Mesothelial cell of epicardium (in vitro differentiated cells): ENCODE results near the gene SPATA18. TPM values are rescaled to one million over a fixed set of nuclear protein-coding genes. Genes with fewer than 3 reads are reported as not detected.

Experiments
- DNase-seq, 2 experiments: peaks; one replicate each; pipeline ENCODE4 v3.0.0; 2021; ENCODE audit warnings: low spot score in 2 of 2; ENCODE audit not compliant: unreplicated experiment in 2 of 2
- H3K27ac Mint-ChIP-seq: 2 replicates; pipeline ENCODE4 v1.8.0; 2021; ENCODE audit warnings: mixed read lengths
- H3K27me3 Mint-ChIP-seq: 2 replicates; pipeline ENCODE4 v1.8.0; 2021; ENCODE audit warnings: low read depth, mixed read lengths
- H3K36me3 Mint-ChIP-seq: 2 replicates; pipeline ENCODE4 v1.8.0; 2021; ENCODE audit warnings: mixed read lengths
- H3K4me1 Mint-ChIP-seq: 2 replicates; pipeline ENCODE4 v1.8.0; 2021; ENCODE audit warnings: mixed read lengths
- H3K4me3 Mint-ChIP-seq: 2 replicates; pipeline ENCODE4 v1.8.0; 2021; ENCODE audit warnings: mild to moderate bottlenecking, moderate library complexity, mixed read lengths
- H3K9me3 Mint-ChIP-seq: 2 replicates; pipeline ENCODE4 v1.8.0; 2021; ENCODE audit warnings: mixed read lengths
- total RNA-seq: library from RNA; stranded (reverse); gene quantifications from 3 replicates; pipeline ENCODE4 v1.2.1, GENCODE V29; 2021
- TF ChIP-seq, protein P1 (sequence below): fragments of 200-600 bp; sonication (generic); IDR thresholded peaks from one replicate; pipeline ENCODE4 v1.5.0; 2021; ENCODE audit warnings: antibody characterized with exemption; ENCODE audit not compliant: unreplicated experiment

SPATA18 gene
- total RNA-seq, 1 donor from 2014 or later = 10.0 TPM

DNA sequence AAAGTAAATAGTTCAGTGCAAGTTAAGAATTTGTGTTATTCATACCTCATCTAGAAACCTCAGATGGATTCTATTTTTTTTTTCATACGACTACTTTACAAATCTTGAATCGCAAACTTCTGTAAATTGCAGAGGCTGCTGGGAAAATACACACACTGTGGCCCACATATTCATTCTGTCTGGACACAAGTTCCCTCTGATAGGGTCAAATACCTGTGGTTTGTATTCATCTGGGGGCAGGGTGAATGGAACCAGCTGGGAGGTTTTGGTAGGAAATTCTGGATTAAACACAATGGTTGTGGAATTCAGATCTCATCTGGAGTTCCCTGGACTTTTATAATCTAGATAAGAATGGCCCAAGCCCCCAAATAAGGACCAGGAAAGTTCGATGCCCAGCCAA, 56.2 kb downstream of the SPATA18 start:
- H3K27me3 Mint-ChIP-seq = no peaks in the 10 kb centered on the region
- no peak overlapping the region for H3K4me3 Mint-ChIP-seq
- H3K36me3 Mint-ChIP-seq = no peaks in the 10 kb centered on the region
- no peaks in the 10 kb centered on the region for H3K9me3 Mint-ChIP-seq
- no peak overlapping the region for H3K27ac Mint-ChIP-seq
- TF ChIP-seq, protein P1, sequence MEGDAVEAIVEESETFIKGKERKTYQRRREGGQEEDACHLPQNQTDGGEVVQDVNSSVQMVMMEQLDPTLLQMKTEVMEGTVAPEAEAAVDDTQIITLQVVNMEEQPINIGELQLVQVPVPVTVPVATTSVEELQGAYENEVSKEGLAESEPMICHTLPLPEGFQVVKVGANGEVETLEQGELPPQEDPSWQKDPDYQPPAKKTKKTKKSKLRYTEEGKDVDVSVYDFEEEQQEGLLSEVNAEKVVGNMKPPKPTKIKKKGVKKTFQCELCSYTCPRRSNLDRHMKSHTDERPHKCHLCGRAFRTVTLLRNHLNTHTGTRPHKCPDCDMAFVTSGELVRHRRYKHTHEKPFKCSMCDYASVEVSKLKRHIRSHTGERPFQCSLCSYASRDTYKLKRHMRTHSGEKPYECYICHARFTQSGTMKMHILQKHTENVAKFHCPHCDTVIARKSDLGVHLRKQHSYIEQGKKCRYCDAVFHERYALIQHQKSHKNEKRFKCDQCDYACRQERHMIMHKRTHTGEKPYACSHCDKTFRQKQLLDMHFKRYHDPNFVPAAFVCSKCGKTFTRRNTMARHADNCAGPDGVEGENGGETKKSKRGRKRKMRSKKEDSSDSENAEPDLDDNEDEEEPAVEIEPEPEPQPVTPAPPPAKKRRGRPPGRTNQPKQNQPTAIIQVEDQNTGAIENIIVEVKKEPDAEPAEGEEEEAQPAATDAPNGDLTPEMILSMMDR = no peak
- DNase-seq = no peak
- peaks cover 18% of the 10 kb centered on the region for H3K4me1 Mint-ChIP-seq

DNA sequence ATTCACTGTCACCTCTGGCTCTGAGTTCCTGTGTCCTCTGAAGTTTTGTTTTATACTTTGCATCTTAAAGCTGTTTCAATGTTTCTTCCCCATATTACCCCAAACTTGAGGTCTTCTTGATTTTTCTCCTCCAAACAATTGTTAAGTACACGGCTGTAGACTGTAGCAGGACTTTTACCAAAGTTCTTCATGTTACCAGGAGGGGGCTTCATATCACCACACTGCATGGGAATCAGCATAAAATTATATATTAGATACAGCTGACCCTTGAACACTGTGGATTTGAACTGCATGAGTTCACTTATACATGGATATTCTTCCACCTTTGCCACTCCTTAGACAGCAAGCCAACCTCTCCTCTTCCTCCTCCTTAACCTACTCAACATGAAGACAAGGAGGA, 56.6 kb downstream of the SPATA18 start:
- Mint-ChIP-seq H3K27ac (no peak overlapping the region), H3K9me3 (no peaks in the 10 kb centered on the region), H3K4me3 (no peak overlapping the region)

DNA sequence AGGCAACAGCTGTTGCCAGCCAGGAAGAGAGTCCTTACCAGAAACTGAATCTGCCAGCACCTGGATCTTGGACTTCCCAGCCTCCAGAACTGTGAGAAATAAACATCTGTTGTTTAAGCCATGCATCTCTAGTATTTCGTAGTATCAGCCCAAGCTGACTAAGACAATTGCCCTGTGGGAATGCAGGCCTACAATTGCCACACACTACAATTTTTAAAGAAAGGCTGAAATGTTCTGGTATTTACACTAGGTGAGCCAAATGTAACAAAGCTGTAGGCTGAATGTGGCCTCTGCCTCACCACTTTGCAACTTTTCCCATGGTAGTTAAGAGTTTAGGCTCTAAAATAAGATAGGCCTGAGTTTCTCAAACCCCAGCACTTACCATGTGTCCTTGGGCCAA, 59.1 kb downstream of the SPATA18 start:
- H3K4me1 Mint-ChIP-seq = peaks cover 18% of the 10 kb centered on the region
- no peaks in the 10 kb centered on the region for H3K9me3 Mint-ChIP-seq
- no peak overlapping the region for H3K4me3 Mint-ChIP-seq
- no peak overlapping the region for H3K27ac Mint-ChIP-seq
- TF ChIP-seq, protein P1 = no peak
- no peaks in the 10 kb centered on the region for H3K36me3 Mint-ChIP-seq
- DNase-seq = no peak
- H3K27me3 Mint-ChIP-seq = no peaks in the 10 kb centered on the region

More for the DNA sequence above, 56.6 kb downstream of the SPATA18 start:
- Mint-ChIP-seq H3K27me3 (no peaks in the 10 kb centered on the region), H3K36me3 (no peaks in the 10 kb centered on the region), H3K4me1 (peaks cover 18% of the 10 kb centered on the region)
- no peak for DNase-seq
- TF ChIP-seq, protein P1 = no peak

GRCh38 chr4:52111995-52112394, 60.9 kb downstream of the SPATA18 start:
- DNase-seq = no peak
- TF ChIP-seq, protein P1 = no peak
- H3K27me3 Mint-ChIP-seq = no peaks in the 10 kb centered on the region
- H3K4me3 Mint-ChIP-seq = no peak overlapping the region
- H3K4me1 Mint-ChIP-seq = peaks cover 9% of the 10 kb centered on the region
- no peaks in the 10 kb centered on the region for H3K36me3 Mint-ChIP-seq
- H3K27ac Mint-ChIP-seq = no peak overlapping the region
- no peaks in the 10 kb centered on the region for H3K9me3 Mint-ChIP-seq

DNA sequence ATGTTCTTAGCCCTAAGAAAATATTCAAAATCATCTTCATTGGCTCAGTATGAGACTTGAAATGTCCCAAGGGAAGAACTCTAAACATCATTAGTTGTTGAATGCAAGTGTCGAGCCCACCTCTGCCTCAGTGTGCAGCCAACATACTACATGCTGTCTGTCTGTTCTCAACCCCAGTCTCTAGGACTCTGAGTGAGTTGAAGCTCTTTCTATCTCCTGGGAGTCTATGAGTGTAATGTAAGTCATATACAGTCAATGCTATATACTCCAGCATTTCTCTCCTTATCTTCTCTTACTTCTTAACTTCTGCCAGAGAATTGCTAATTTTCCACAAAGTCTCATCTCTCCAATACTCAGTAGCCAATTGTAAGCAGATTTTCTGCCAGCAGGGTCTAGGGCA, 61.3 kb downstream of the SPATA18 start:
- no peak for DNase-seq
- TF ChIP-seq, protein P1 = no peak
- H3K27me3 Mint-ChIP-seq = no peaks in the 10 kb centered on the region
- H3K36me3 Mint-ChIP-seq = no peaks in the 10 kb centered on the region
- H3K4me1 Mint-ChIP-seq = peaks cover 6% of the 10 kb centered on the region
- H3K9me3 Mint-ChIP-seq = no peaks in the 10 kb centered on the region
- no peak overlapping the region for H3K27ac Mint-ChIP-seq
- no peak overlapping the region for H3K4me3 Mint-ChIP-seq

GRCh38 chr4:52116641-52117040, 65.5 kb downstream of the SPATA18 start:
- Mint-ChIP-seq H3K27me3 (peaks cover 3% of the 10 kb centered on the region), H3K27ac (no peak overlapping the region), H3K36me3 (no peaks in the 10 kb centered on the region), H3K4me3 (no peak overlapping the region), H3K9me3 (peaks cover 4% of the 10 kb centered on the region), H3K4me1 (peaks cover 4% of the 10 kb centered on the region)
- TF ChIP-seq, protein P1 = no peak
- no peak for DNase-seq
